ENCODE data around the gene VPS9D1.
"Not testable (repeated sequence)": the region's sequence is repeated elsewhere in the genome, so short reads cannot be mapped to it uniquely, and the experiment has no call there.

The VPS9D1 gene

GRCh38 chr16:89709716-89710432, 10.8 kb downstream of the VPS9D1 start:
- no peak for DNase-seq (ENCODE audit: low spot score)

DNA sequence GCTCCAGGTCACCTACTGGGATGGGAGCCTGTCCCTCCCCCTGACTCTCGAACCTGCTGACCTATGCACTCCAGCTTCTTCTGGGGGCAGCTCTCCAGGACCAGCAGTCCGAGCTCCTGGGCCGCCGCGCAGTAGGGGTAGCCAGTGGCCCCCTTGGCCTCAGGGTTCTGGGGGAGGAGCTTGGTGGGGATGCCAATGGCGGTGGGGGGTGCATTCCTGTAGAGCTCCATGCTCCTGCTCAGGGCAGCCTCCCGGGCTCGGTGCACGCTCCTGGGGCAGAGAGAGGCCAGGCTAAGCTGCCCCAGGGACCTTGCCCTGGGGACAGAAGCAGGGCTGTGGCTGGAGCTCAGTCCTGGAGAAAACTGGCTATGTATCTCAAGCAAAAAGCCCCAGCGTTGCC, 11.5 kb downstream of the VPS9D1 start:
- peak; percentile 62 for DNase-seq (ENCODE audit: low spot score)

- no peak for DNase-seq (ENCODE audit: low spot score)
These were observed 12.2 kb downstream of the VPS9D1 start for GRCh38 chr16:89708481-89708931.

GRCh38 chr16:89707695-89708094, 13.0 kb downstream of the VPS9D1 start:
- DNase-seq (ENCODE audit: low spot score) = no peak

DNA sequence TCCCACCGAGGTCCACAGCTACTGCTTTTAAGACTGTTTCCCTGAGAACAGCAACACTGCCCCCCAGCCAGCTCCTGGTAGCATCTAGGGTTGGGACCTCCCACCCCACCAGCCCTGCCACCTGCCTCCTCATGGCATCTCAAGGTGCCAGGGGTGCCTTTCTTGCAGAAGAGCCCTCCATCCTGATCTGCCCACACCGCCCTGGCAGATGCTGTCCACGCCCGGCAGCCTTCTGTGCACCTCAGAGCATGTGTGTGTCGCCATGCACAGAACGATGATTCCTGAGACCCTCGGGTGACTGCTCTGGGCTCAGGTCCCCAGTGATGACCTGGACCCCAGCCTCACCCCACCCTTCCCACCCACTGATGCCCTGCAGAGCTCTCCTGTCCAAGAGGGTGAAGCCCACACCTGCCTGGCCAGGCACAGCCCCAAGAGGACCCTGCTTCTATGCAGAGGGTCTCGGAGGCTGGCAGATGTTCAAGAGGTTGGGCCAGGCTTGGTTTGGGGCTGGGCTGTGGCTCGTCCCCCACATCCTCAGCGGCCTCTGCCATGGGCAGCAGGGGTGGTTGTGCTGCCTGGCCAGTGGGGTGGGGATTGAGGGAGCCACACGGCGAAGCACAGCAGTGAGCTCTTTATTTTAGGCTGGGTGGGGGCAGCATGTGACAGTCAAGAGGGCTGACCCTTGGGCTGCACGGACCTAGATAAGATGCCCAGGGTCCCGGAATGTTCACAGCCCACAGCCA, 14.0 kb downstream of the VPS9D1 start:
- DNase-seq (ENCODE audit: low spot score) = no peak

GRCh38 chr16:89705006-89705405, 15.7 kb downstream of the VPS9D1 start:
- no peak for DNase-seq (ENCODE audit: low spot score)

GRCh38 chr16:89704281-89704680, 16.4 kb downstream of the VPS9D1 start:
- no peak for DNase-seq (ENCODE audit: low spot score)

DNA sequence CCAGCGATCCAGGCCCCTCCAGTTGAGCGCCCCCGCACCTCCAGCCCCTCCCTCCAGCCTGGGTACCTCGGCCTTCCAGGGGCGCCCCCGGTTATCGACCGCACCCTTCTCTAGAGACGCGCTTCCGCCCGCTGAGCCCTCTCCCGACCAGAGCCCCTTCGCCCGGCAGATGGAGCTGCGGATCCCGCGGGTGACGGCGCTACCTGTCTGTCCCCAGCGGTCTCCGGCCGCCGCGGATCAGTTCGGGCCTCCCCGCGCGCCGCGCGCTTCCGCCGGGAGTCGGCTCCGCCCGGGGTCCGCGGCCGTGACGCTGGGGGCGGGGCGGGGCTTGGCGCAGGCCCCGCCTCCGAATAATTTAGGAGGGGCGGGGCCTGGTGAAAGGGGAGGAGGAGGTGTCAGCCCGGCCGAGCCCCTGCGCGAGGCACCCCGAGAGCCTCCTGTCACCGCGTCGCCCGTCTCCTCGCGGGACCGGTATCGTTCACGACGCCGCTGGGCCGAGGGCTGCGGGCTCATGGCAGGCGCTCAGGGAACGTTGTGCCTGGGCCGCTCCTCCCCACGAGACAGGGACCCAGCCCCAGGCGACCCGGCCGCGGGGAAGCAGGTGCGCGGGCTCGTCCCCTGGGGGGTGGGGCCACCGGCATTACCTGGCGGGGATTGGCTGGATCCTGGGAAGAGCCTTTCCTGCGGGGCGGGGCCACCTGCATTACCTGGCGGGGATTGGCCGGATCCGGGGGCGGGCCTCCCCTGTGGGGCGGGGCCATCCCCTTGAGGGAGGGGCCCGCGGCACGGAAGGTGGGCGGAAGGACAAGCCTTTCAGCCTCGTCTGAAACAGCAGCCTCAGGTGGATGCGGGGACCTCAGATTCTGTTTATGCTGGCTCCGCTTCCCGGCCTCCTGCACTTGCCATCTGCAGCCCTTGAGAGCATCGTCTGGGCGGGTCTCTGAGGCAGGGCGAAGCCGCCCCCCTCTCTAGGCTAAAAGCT, 19.0 kb downstream of the VPS9D1 start, which contains the start of gene SPATA2L:
Gene SPATA2L, minus strand, starts transcription at position 281 of the 982 bp plus-strand sequence. CDS start 473 bp downstream, outside the sequence.
- peak; percentile 95 for DNase-seq (ENCODE audit: low spot score)

GRCh38 chr16:89700649-89701424, 19.9 kb downstream of the VPS9D1 start:
- DNase-seq (ENCODE audit: low spot score) = peak; percentile 60

DNA sequence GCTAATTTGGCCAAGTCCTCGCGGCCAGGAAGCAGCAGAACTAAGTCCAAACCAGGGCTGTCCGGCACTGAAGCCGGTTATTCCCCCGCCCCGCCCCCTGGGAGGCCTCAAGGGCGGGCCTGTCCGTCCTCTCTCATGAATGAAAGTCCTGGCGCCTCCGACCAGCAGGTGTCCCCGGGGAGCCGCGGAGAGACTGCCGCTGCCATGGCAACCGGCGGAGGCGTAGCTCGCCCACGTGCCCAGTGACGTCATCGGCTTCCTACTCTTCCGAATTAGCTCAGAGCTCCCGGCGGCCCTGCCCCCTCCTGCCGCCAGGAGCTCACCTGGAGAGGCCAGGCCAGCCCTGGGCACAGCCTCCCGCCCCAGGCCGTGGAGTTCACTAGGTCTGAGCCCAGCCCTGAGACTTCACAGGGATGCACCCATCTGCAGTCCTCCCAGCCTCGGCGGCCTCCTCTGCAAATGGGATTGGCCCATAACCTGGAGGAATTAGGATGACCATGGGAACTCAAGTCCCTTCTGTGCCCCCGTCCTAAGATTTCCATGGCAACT, 20.5 kb downstream of the VPS9D1 start:
- peak; percentile 94 for DNase-seq (ENCODE audit: low spot score)

GRCh38 chr16:89699629-89700099, 21.0 kb downstream of the VPS9D1 start:
- DNase-seq (ENCODE audit: low spot score) = not testable (repeated sequence)

- DNase-seq (ENCODE audit: low spot score) = not testable (repeated sequence)
These were observed 22.0 kb downstream of the VPS9D1 start for GRCh38 chr16:89698717-89699116.

GRCh38 chr16:89697616-89698331, 22.9 kb downstream of the VPS9D1 start:
- DNase-seq (ENCODE audit: low spot score) = no peak

- DNase-seq (ENCODE audit: low spot score) = no peak
These were observed 23.5 kb downstream of the VPS9D1 start for GRCh38 chr16:89697161-89697615.

- DNase-seq (ENCODE audit: low spot score) = no peak
These were observed 24.0 kb downstream of the VPS9D1 start for GRCh38 chr16:89696670-89697128.

DNA sequence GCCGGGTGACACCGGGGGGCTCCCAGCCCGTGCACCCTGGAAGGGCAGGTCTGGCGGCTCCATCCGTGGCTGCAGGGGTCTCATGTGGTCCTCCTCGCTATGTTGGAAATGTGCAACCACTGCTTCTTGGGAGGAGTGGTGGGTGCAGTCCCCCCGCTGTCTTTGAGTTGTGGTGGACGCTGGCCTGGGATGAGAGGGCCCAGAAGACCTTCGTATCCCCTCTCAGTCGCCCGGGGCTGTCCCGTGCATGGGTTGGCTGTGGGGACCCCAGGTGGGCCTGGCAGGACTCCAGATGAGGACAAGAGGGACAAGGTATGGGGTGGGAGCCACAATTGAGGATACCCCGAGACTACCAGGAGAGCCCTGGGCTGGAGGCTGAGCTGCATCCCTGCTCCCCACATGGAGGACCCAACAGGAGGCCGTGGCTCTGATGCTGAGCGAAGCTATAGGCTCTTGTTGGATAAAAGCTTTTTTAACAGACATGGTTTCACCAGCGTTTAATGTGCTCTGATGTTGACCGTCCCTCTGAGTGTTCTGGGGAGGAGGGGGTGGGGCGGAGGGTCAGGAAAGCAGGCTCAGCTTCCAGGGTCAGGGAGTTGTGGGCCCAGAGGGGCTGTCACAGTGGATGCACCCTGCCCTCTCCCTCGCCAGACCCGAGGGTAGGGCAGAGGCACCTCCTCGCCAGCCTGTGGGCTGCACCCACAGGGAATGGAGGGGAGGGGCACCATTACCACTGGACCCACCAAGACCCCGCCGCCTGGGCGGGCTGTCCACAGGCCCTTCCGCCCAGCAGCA, 24.6 kb downstream of the VPS9D1 start:
- DNase-seq (ENCODE audit: low spot score) = no peak

DNA sequence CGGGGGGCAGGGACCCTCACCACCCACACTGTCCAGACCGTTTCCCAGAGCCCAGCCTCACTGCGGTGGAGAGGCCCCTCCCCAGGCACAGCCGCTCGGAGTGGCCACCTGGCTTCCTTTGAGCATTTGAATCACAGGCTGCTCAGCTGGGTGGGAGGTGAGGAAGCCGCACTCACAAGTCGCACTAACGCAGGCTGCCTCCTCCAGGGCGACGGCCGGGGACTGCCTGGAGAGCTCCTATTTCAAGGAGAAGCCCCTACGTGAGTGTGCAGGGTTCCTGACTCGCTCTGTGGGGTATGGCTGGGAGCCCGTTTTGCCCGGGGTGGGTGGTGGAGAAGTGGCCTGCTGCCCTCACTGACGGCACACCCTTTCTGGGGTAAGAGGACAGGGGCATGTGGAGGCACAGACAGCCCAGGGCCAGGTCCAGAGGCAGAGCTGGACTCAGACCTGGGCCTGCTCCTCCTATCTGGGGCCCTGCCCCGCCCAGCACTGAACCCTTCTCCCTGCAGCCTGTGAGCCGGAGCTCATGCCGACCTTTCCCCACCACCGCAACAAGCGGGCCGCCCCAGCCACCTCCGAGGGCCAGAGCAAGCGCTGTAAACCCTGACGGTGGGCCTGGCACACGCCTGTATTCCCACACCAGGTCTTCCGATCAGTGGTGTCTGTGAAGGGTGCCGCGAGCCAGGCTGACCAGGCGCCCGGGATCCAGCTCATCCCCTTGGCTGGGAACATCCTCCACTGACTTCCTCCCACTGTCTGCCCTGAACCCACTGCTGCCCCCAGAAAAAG, 25.4 kb downstream of the VPS9D1 start:
- DNase-seq (ENCODE audit: low spot score) = no peak

DNA sequence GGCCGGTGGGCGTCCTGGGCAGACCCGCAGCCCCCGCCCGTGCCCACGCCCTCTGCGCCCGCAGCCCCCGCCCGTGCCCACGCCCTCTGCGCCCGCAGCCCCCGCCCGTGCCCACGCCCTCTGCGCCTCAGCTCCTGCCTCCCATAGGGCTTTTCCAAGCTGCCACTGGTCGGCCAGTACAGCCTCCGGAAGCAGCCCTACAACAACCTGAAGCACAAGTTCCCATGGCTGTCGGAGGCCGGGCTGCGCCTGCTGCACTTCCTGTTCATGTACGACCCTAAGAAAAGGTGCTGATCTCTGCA, 26.0 kb downstream of the VPS9D1 start:
- DNase-seq (ENCODE audit: low spot score) = not testable (repeated sequence)

Data from iPS-NIHi11 (cell line).